SIG-M5 (cell line): ENCODE measurements around the gene RSAD2.
"Not testable (repeated sequence)": the region's sequence is repeated elsewhere in the genome, so short reads cannot be mapped to it uniquely, and the experiment has no call there.

Experiments
- DNase-seq: peaks from one replicate; lab custom pipeline; 2025; lab: John Stamatoyannopoulos, UW

RSAD2 gene

DNA sequence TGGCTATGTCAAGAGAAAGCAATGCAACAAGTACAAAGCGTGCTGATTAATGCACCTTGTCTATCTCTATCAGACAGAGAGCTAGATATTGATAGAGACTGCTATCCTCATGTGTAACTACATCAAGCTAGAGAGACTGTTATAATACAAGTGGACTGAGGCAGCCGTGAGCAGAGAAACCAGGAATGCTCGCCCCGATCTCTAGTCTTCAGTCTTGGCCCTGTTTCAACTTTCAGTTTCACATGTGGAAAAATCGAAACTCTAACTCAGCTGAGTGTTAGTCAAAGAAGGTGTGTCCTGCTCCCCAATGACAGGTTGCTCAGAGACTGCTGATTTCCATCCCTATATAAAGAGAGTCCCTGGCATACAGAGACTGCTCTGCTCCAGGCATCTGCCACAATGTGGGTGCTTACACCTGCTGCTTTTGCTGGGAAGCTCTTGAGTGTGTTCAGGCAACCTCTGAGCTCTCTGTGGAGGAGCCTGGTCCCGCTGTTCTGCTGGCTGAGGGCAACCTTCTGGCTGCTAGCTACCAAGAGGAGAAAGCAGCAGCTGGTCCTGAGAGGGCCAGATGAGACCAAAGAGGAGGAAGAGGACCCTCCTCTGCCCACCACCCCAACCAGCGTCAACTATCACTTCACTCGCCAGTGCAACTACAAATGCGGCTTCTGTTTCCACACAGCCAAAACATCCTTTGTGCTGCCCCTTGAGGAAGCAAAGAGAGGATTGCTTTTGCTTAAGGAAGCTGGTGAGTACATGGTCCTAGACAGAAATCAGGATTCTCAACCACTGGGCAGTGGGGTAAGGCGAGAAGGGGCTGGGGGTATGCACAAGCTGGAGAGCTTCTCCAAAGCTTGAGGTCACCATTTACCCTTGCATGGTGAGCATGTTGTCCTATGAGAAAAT lies at the start of gene RSAD2:
RSAD2 (plus strand) TSS at position 376 of the 903 bp plus-strand sequence; CDS start at position 400, 24 bp downstream.
- DNase-seq: no peak

GRCh38 chr2:6828299-6828584 lies 49.3 kb upstream of the RSAD2 start:
- no peak for DNase-seq

DNA sequence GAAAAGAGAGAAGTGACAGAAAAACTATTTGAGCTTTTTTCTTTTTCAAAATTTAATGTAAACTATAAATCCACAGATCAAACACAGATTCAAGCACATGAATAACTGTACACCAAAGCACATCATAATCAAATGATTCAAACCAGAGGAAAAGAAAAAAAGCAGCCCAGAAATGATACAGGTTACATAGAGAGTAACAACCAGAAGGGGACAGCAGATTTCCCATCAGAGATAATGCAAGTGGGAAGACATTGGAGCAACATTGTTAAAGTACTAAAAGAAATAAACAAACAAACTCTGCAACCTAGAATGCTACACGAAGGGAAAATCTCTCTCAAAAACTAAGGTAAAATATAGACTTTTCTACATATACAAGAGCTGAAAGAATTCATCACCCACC lies 46.3 kb upstream of the RSAD2 start:
- DNase-seq: no peak

GRCh38 chr2:6832596-6833299 lies 44.8 kb upstream of the RSAD2 start:
- DNase-seq: no peak

GRCh38 chr2:6833300-6833604 lies 44.3 kb upstream of the RSAD2 start:
- DNase-seq: no peak

DNA sequence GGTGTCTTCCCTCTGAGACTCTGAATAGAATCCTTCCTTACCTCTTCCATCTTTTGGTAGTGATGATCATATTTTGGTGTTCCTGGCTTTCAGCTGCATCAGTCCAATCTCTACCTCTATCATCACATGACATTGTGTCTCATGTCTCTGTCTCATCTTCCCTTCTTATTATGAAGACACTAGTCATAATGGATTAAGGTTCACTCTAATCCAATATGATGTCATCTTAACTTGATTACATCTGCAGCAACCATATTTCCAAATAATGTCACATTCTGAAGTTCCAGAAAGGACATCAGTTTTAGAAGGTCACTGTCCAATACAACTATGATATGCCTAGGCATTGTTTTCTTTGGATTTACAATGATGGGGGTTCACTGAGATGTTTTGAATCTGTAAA lies 43.4 kb upstream of the RSAD2 start:
- no peak for DNase-seq

DNA sequence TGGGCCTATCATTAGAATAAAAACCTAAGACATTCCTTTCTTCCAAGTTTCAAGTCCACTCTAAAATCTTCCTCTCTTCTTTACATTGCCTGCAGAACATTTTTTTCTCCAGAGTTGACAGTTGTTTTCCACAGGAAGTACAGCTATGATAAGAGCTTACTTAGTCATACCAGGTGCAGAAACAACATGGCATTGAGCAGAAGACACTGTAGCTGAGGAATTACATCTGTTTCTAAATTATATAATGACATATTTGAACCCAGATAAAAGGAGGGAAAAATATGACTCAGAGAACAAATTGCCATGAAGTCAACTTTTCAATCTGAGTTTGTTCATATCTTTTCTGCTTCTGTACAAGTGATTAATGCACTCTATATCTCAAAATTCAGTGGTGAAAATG lies 42.1 kb upstream of the RSAD2 start:
- no peak for DNase-seq

GRCh38 chr2:6838673-6839319 lies 38.8 kb upstream of the RSAD2 start:
- no peak for DNase-seq

DNA sequence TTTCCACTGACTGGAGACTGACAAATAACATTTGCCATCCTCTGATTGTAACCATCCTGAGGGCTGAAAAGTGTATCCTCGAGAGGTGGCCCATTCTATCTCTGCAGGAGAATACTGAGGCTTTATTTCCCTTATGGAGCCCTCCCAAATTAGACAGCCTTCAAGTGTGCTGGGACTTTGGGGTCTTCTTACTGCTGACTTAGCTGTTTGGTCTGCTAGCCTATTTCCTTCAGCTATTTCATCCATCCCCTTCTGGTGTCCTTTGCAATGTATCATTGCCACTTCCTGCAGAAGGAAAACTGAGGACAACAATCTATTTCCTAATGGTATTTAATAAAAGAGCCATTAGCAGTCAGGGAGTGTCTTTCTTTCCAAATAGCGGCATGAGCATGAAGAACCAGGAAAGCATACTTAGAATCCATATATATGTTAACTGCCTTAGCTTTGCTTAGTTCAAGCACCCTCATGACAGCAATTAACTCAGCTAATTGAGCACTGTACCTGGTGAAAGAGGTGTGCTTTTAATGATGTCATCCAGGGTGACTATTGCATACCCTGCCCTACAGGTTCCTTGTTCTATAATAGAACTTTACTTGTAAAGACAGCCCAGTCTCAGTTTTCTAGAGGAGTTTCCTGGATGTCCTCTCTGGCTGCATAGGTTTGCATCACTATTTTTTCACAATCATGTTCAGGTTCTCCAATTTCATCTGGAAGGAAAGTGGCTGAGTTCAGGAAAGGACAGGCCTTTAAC lies 35.9 kb upstream of the RSAD2 start:
- DNase-seq: no peak

DNA sequence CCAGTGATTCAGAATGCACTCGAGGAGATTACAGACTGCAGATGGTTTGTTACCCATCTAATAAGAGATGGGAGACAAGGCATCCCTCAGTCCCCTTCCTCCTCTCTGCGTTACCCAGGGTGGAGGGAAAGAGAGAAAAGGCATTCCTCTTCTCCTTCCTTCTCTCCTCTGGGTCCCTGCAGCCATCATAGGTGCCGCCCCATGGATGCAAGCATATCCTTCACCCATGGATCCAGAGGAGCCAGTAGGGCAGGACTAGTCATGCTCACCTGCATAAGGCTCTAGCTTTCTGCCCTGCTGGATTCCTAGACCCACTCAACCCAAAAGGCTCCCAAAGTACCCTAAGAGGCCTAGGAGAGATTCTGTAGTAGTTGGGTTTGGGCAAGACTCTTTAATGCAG lies 32.3 kb upstream of the RSAD2 start:
- DNase-seq: no peak

- DNase-seq: no peak
Measured at GRCh38 chr2:6845903-6846302, 31.7 kb upstream of the RSAD2 start.

- DNase-seq: no peak
Measured at GRCh38 chr2:6846540-6846939, 31.0 kb upstream of the RSAD2 start.

GRCh38 chr2:6846967-6847681 lies 30.5 kb upstream of the RSAD2 start:
- DNase-seq: no peak

DNA sequence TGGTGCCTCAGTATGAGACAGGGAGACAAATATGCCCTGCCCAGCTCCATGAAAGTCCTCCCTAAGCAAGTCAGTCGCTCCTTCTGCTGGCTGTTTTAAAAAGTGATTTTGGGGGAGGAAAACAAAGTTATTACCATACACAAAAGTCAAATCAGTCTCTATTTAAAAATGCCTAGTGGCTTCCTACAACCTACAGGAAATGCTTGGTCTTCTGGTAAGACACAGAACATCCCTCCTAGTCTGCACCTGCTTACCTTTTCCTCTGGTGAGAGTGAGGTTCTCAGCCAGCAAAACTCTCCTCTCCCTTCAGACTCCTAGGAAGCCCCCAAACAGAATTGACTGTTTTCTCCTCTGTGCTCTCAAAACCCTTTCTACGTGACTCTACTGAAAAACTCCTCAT lies 25.4 kb upstream of the RSAD2 start:
- no peak for DNase-seq

DNA sequence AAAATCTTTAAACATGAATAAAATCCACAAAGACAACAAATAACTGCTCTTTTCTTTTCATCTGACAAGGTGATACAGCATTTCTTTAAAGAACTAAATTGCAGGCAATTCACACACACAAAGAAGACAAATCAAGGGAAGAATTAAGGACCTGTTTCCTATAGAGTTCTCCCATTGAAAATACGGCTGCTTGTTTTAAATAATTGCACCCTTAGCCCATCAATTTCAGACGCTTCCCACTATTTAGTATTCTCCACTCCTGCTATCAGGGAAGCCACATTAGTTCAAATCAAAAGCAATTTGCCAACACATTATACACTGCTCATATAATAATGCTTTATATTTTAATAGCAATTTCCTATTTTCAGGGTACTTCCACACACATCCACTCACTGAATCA lies 23.2 kb upstream of the RSAD2 start:
- DNase-seq: no peak

- DNase-seq: no peak
Measured at GRCh38 chr2:6855860-6856547, 21.6 kb upstream of the RSAD2 start.

DNA sequence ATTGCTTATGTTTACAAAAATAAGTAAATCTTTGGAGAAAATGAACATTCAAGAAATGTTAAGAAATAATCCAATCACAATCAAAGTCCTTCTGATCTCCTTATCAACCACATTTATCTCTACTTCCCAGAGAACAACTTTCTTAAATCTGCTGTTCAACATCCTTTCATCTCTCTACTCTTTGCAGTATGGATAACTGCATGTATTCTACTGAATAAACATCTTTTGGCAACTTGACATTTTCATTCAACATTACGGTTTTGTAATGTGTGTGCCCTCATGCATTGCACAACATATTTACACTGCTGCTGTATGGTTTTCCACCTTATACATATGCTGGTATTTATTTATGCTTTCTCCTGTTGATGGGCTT lies 21.0 kb upstream of the RSAD2 start:
- DNase-seq: no peak

DNA sequence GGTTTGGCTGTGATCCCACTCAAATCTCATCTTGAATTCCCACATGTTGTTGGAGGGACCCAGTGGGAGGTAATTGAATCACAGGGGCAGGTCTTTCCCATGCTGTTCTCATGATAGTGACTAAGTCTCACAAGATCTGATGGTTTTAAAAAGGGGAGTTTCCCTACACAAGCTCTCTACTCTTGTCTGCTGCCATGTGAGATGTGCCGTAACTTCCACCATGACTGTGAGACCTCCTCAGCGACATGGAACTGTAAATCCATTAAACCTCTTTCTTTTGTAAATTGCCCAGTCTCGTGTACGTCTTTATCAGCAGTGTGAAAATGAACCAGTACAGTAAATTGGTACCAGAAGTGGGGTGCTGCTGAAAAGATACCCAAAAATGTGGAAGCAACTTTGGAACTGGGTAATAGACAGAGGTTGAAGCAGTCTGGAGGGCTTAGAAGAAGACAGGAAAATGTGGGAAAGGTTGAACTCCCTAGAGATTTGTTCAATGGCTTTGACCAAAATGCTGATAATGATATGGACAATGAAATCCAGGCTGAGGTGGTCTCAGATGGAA lies 19.0 kb upstream of the RSAD2 start:
- DNase-seq: not testable (repeated sequence)

- no peak for DNase-seq
Measured at GRCh38 chr2:6860296-6860695, 17.3 kb upstream of the RSAD2 start.

GRCh38 chr2:6863792-6864191 lies 13.8 kb upstream of the RSAD2 start:
- DNase-seq: no peak

DNA sequence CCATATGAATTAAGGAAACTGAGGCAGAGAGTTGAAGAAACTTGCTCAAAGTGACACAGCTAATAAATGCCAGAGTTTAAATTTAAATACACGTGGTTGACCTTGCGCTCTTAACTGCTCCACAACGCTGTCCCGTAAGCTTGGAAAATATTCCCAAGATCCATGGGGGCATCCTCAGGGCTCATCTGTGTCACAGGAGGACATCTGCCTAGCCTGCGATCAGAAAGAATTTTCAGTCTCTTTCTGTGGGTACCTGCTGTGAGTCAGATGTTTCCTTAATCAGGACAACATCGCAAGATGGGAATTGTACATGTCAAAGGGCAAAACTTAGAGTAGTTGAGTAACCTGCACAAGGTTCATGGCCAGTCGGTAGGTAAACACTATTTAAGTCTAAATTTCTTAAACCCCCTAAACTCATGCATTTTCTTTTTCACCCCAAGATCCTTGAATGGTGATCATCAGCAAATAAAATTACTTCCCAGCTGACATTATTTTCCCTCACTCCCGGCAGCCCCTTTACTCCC lies 13.3 kb upstream of the RSAD2 start:
- no peak for DNase-seq
